ENCODE results near the gene C15orf40.

DNA sequence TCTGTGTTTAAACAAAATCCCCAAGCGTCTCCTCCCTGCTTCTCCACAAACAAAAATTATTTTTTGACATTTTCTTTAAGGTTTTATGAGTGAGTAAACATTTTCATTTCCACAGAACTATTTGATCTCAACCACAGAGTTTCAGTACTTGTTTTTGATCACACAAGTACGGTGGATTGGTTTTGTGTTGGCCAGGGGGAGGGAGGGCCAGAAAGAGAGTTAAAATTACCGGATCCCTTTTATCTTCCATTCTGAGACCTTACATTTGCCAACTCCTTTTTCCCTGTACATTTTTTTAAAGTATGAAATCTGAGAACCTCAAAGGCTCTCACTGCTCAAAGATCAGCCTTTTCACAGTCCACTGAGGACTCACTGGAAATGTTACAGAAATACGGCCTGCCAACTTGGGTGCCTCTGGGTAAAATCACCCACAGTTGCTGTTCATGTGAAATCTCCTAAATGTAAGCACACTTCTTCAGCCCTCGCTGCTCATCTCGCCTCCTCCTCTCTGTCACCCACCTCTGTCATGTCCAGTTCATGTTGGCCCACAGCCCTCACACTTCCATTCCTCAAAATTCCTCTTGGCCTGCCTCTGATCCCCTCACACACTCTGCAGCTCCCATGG is 60.6 kb downstream of the C15orf40 start:
- TF ChIP-seq, protein P1, sequence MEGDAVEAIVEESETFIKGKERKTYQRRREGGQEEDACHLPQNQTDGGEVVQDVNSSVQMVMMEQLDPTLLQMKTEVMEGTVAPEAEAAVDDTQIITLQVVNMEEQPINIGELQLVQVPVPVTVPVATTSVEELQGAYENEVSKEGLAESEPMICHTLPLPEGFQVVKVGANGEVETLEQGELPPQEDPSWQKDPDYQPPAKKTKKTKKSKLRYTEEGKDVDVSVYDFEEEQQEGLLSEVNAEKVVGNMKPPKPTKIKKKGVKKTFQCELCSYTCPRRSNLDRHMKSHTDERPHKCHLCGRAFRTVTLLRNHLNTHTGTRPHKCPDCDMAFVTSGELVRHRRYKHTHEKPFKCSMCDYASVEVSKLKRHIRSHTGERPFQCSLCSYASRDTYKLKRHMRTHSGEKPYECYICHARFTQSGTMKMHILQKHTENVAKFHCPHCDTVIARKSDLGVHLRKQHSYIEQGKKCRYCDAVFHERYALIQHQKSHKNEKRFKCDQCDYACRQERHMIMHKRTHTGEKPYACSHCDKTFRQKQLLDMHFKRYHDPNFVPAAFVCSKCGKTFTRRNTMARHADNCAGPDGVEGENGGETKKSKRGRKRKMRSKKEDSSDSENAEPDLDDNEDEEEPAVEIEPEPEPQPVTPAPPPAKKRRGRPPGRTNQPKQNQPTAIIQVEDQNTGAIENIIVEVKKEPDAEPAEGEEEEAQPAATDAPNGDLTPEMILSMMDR (IDR thresholded peaks at IDR 0.05) = no peak
- TF ChIP-seq POLR2A (IDR thresholded peaks at IDR 0.05; ENCODE audit: low read depth) (no peak), EP300 (IDR thresholded peaks at IDR 0.05) (no peak)
